ENCODE results near the gene LANCL2.

GRCh38 chr7:55375237-55375636 lies 10.1 kb downstream of the LANCL2 start:
- no peak for TF ChIP-seq POLR2AphosphoS5 (IDR thresholded peaks at IDR 0.05; ENCODE audit: low read depth, low read length)
- no peak for TF ChIP-seq RAD21 (IDR thresholded peaks at IDR 0.05; ENCODE audit: low read depth)
- no peak for TF ChIP-seq POLR2A (IDR thresholded peaks at IDR 0.05; ENCODE audit: borderline replicate concordance, extremely low read depth, insufficient read depth, insufficient read length)
- TF ChIP-seq CTCF (IDR thresholded peaks at IDR 0.05 in 2 of 3, conservative IDR thresholded peaks at IDR 0.05 in 1 of 3; ENCODE audit: borderline replicate concordance in 1 of 3, insufficient read depth in 1 of 3, low read depth in 2 of 3, low read length in 2 of 3): no peak
- TF ChIP-seq MAX (IDR thresholded peaks at IDR 0.05): no peak
- TF ChIP-seq ELF1 (IDR thresholded peaks at IDR 0.05; ENCODE audit: borderline replicate concordance, low read depth): no peak
- TF ChIP-seq JUND (IDR thresholded peaks at IDR 0.05): no peak
- TF ChIP-seq SP1 (IDR thresholded peaks at IDR 0.05; ENCODE audit: low read depth): no peak
- no peak for TF ChIP-seq ATF3 (IDR thresholded peaks at IDR 0.05)
- no peak for TF ChIP-seq EZH2 (IDR thresholded peaks at IDR 0.05)

Data from HCT116 (cell line).